CD14-positive monocyte (primary cell): ENCODE results near the gene CPEB4. TPM values are rescaled to one million over a fixed set of nuclear protein-coding genes. Genes with fewer than 3 reads are reported as not detected.

ENCODE experiments used
- DNase-seq, 3 donors: peaks; one replicate each; pipeline ENCODE4 v3.0.0-alpha.2; 2011 to 2022
- H2AFZ ChIP-seq: 2 replicates; pipeline ENCODE4 v1.6.0; 2012; ENCODE audit warnings: mild to moderate bottlenecking, low read depth, low read length, inconsistent platforms; ENCODE audit not compliant: insufficient read depth, poor library complexity, severe bottlenecking
- H3K27ac ChIP-seq, 2 donors: 1 replicate in 1 of 2; 2 replicates in 1 of 2; pipeline ENCODE4 v1.5.1; 2012 to 2013; ENCODE audit warnings: low read length in 2 of 2, control low read depth in 1 of 2, inconsistent platforms in 1 of 2, low read depth in 1 of 2, mild to moderate bottlenecking in 1 of 2
- H3K27me3 ChIP-seq, 2 donors: one replicate each; pipeline versions ENCODE4 v1.6.0 to v1.6.1; 2011 to 2013; ENCODE audit warnings: low read length in 2 of 2; ENCODE audit not compliant: control insufficient read depth in 2 of 2, insufficient read depth in 2 of 2
- H3K36me3 ChIP-seq, 2 donors: replicated peaks in 1 of 2; 1 replicate in 1 of 2; 2 replicates in 1 of 2; pipeline versions ENCODE4 v1.5.1 to v1.6.1; 2012 to 2013; ENCODE audit warnings: low read length in 2 of 2, control low read depth in 1 of 2, inconsistent platforms in 1 of 2, mild to moderate bottlenecking in 1 of 2; ENCODE audit not compliant: insufficient read depth in 2 of 2, control insufficient read depth in 1 of 2
- H3K4me1 ChIP-seq, 2 donors: 1 replicate in 1 of 2; 2 replicates in 1 of 2; pipeline versions ENCODE4 v1.5.1 to v1.6.1; 2012 to 2013; ENCODE audit warnings: low read length in 2 of 2, control low read depth in 1 of 2, inconsistent platforms in 1 of 2, mild to moderate bottlenecking in 1 of 2, moderate library complexity in 1 of 2; ENCODE audit not compliant: insufficient read depth in 2 of 2, control insufficient read depth in 1 of 2
- H3K4me2 ChIP-seq: replicated peaks from 2 replicates; pipeline ENCODE3; 2012; ENCODE audit warnings: low read length, moderate library complexity, mild to moderate bottlenecking; ENCODE audit not compliant: poor library complexity, severe bottlenecking; ENCODE audit errors: extremely low read depth
- H3K4me3 ChIP-seq, 3 experiments: fragments of 200-600 bp in 1 of 3; sonication (generic) in 1 of 3; replicated peaks in 1 of 3; 1 replicate in 2 of 3; 2 replicates in 1 of 3; pipeline ENCODE4 v1.5.1; 2011 to 2013; ENCODE audit warnings: low read length in 3 of 3, mild to moderate bottlenecking in 3 of 3, control low read depth in 2 of 3, low read depth in 2 of 3, inconsistent platforms in 1 of 3, moderate library complexity in 1 of 3
- H3K79me2 ChIP-seq: 2 replicates; pipeline ENCODE4 v1.6.0; 2012; ENCODE audit warnings: mild to moderate bottlenecking, control low read depth, inconsistent platforms, low read length, moderate library complexity; ENCODE audit not compliant: insufficient read depth
- H3K9ac ChIP-seq: 2 replicates; pipeline ENCODE4 v1.6.0; 2017; ENCODE audit warnings: low read length, mild to moderate bottlenecking; ENCODE audit not compliant: insufficient read depth, poor library complexity, severe bottlenecking
- H3K9me3 ChIP-seq, 2 donors: replicated peaks in 1 of 2; 1 replicate in 1 of 2; 2 replicates in 1 of 2; pipeline versions ENCODE4 v1.5.1 to v1.6.1; 2012 to 2013; ENCODE audit warnings: low read length in 2 of 2, control low read depth in 1 of 2; ENCODE audit not compliant: control insufficient read depth in 1 of 2, insufficient read depth in 1 of 2
- H4K20me1 ChIP-seq: 2 replicates; pipeline ENCODE4 v1.6.0; 2012; ENCODE audit warnings: mild to moderate bottlenecking, low read length, control low read depth, moderate library complexity; ENCODE audit not compliant: insufficient read depth
- H3K27ac Mint-ChIP-seq, 7 donors: one replicate each; pipeline ENCODE4 v1.8.0; 2020; ENCODE audit warnings: mild to moderate bottlenecking in 7 of 7, mixed read lengths in 7 of 7, moderate library complexity in 6 of 7, inconsistent platforms in 2 of 7
- H3K27me3 Mint-ChIP-seq, 3 donors: one replicate each; pipeline ENCODE4 v1.8.0; 2021 to 2022; ENCODE audit warnings: low read depth in 3 of 3, mild to moderate bottlenecking in 3 of 3, mixed read lengths in 3 of 3, moderate library complexity in 3 of 3, inconsistent platforms in 1 of 3
- H3K36me3 Mint-ChIP-seq, 2 donors: one replicate each; pipeline ENCODE4 v1.8.0; 2020; ENCODE audit warnings: mixed read lengths in 2 of 2, inconsistent platforms in 1 of 2, mild to moderate bottlenecking in 1 of 2
- H3K4me1 Mint-ChIP-seq: one replicate; pipeline ENCODE4 v1.8.0; 2020; ENCODE audit warnings: mild to moderate bottlenecking, mixed read lengths
- H3K4me3 Mint-ChIP-seq, 2 donors: one replicate each; pipeline ENCODE4 v1.8.0; 2020; ENCODE audit warnings: mild to moderate bottlenecking in 2 of 2, mixed read lengths in 2 of 2, moderate library complexity in 1 of 2
- H3K9me3 Mint-ChIP-seq, 7 donors: one replicate each; pipeline ENCODE4 v1.8.0; 2020 to 2022; ENCODE audit warnings: mixed read lengths in 7 of 7, mild to moderate bottlenecking in 6 of 7, moderate library complexity in 6 of 7, inconsistent platforms in 2 of 7
- CTCF ChIP-seq: fragments of 200-600 bp; IDR thresholded peaks from one replicate; pipeline ENCODE4 v1.8.0; 2022; ENCODE audit warnings: antibody characterized with exemption, mild to moderate bottlenecking
- WGBS: methylation state at CpG from one replicate; pipeline ENCODE4 v1.1.5; 2013; ENCODE audit warnings: missing lambda C conversion rate; ENCODE audit not compliant: insufficient coverage; 5-methylcytosine and 5-hydroxymethylcytosine counted together
- intact Hi-C, 2 donors: fragments of 100-400 bp; cut with micrococcal nuclease; formaldehyde crosslinking; loops; one replicate each; pipeline versions ENCODE4 v1.15.0 to v1.15.1; 2023
- polyA plus RNA-seq, 3 donors: library from polyadenylated mRNA; depleted of rRNA in 1 of 3; unstranded in 2 of 3; stranded (reverse) in 1 of 3; fragments of 300-500 nt in 2 of 3; fragments of >200 nt in 1 of 3; fragmentation: Illumina TruSeq in 2 of 3; gene quantifications; 1 replicate in 2 of 3; 2 replicates in 1 of 3; pipeline ENCODE4 v1.2.3, GENCODE V29; 2012 to 2021

Gene CPEB4
- polyA plus RNA-seq, 3 donors, result 10.7 to 27.3 (median 13.9) TPM

DNA sequence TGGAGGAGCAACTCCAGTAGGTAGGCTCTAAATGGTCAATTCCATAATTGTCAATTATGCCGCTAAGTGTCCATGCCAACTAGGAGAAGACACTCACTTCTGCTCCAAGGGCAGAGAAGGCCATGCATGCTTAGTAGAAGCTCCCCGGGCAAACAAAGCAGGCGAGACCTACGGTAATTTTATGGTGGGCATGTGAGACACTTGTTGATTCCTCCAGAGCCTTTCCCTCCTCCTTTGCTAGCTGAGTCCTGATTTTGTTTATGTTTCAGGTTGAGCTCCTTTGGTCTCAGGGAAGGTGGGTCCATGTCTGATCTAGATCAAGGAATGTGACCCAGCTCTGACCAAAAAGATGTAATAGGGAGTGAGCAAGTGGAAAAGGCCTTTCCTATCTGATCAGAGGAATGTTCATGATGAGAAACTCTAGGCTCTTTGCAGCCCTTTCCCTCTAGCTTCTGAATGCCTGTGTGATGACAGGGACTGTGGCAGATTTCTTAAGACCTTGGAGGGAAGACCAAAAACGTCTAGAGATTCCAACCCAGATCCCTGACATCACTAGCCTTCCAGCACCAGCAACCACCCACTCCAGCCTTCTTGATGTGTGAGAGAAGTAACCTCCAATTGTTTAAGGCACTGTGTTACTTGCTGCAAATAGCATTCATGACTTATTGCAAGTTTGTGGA is 7.7 kb upstream of the CPEB4 start:
- Histone ChIP-seq H2AFZ (no peak overlapping the region), H4K20me1 (no peaks in the 10 kb centered on the region), H3K79me2 (no peaks in the 10 kb centered on the region), H3K27me3 (no peaks in the 10 kb centered on the region), H3K27ac (no peak overlapping the region), H3K4me2 (no peak overlapping the region), H3K4me1 (peaks cover 17 to 20% of the 10 kb centered on the region in 2 donors), H3K9me3 (no peaks in the 10 kb centered on the region), H3K9ac (no peak overlapping the region), H3K4me3 (no peak overlapping the region), H3K36me3 (no peaks in the 10 kb centered on the region)
- Mint-ChIP-seq H3K27me3 (no peaks in the 10 kb centered on the region), H3K4me1 (peaks cover 16% of the 10 kb centered on the region), H3K27ac (no peak overlapping the region), H3K4me3 (no peak overlapping the region), H3K36me3 (peaks cover 3 to 6% of the 10 kb centered on the region in 2 donors), H3K9me3 (peaks cover 3 to 7% (median 4%) of the 10 kb centered on the region in 7 donors)
- no peak for DNase-seq
- no peak for TF ChIP-seq CTCF
- intact Hi-C loops, result loop anchor here (2.0 to 10.0 kb wide), 2 partner anchors 14 to 76 kb away; no protein-coding TSS in a partner anchor
- 100% methylated on average over 2 of the region's 5 CpGs for WGBS

- H3K4me1 ChIP-seq, result peaks cover 29 to 35% of the 10 kb centered on the region in 2 donors
- no peak for TF ChIP-seq CTCF
- no peak overlapping the region for H2AFZ ChIP-seq
- H3K27ac ChIP-seq, result no peak overlapping the region
- H3K27me3 ChIP-seq, result no peaks in the 10 kb centered on the region
- no peak overlapping the region for H3K4me3 Mint-ChIP-seq
- H3K4me1 Mint-ChIP-seq, result peaks cover 30% of the 10 kb centered on the region
- intact Hi-C loops, result loop anchor here (2.0 to 10.0 kb wide), 2 partner anchors 15 to 77 kb away; no protein-coding TSS in a partner anchor
- H3K27ac Mint-ChIP-seq, result no peak overlapping the region
- H3K36me3 ChIP-seq, result no peaks in the 10 kb centered on the region
- H3K36me3 Mint-ChIP-seq, result peaks cover 3 to 6% of the 10 kb centered on the region in 2 donors
- H3K9me3 ChIP-seq, result no peaks in the 10 kb centered on the region
- 100% methylated on average over 2 of the region's 6 CpGs for WGBS
- H3K9me3 Mint-ChIP-seq, result peaks cover 3 to 7% (median 6%) of the 10 kb centered on the region in 7 donors
- peaks cover under 1% of the 10 kb centered on the region for H3K79me2 ChIP-seq
- H4K20me1 ChIP-seq, result no peaks in the 10 kb centered on the region
- H3K4me2 ChIP-seq, result no peak overlapping the region
- DNase-seq, result no peak
- H3K9ac ChIP-seq, result no peak overlapping the region
- no peaks in the 10 kb centered on the region for H3K27me3 Mint-ChIP-seq
- no peak overlapping the region for H3K4me3 ChIP-seq
Measured at GRCh38 chr5:173881811-173882575, 6.2 kb upstream of the CPEB4 start.
